HG03558 (cell line): Measurements from ENCODE around the gene CCDC14.
"Not testable (repeated sequence)": the region's sequence is repeated elsewhere in the genome, so short reads cannot be mapped to it uniquely, and the experiment has no call there.

Experiments
- ATAC-seq: cut with Tn5 transposase; IDR thresholded peaks from one replicate; pipeline ENCODE4 v1.9.1; 2021; ENCODE audit warnings: moderate number of reproducible peaks; ENCODE audit not compliant: unreplicated experiment; ENCODE audit errors: extremely low read depth

CCDC14 gene, protein sequence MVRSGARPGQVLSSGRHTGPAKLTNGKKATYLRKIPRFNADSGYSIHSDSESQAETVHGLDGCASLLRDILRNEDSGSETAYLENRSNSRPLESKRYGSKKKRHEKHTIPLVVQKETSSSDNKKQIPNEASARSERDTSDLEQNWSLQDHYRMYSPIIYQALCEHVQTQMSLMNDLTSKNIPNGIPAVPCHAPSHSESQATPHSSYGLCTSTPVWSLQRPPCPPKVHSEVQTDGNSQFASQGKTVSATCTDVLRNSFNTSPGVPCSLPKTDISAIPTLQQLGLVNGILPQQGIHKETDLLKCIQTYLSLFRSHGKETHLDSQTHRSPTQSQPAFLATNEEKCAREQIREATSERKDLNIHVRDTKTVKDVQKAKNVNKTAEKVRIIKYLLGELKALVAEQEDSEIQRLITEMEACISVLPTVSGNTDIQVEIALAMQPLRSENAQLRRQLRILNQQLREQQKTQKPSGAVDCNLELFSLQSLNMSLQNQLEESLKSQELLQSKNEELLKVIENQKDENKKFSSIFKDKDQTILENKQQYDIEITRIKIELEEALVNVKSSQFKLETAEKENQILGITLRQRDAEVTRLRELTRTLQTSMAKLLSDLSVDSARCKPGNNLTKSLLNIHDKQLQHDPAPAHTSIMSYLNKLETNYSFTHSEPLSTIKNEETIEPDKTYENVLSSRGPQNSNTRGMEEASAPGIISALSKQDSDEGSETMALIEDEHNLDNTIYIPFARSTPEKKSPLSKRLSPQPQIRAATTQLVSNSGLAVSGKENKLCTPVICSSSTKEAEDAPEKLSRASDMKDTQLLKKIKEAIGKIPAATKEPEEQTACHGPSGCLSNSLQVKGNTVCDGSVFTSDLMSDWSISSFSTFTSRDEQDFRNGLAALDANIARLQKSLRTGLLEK

DNA sequence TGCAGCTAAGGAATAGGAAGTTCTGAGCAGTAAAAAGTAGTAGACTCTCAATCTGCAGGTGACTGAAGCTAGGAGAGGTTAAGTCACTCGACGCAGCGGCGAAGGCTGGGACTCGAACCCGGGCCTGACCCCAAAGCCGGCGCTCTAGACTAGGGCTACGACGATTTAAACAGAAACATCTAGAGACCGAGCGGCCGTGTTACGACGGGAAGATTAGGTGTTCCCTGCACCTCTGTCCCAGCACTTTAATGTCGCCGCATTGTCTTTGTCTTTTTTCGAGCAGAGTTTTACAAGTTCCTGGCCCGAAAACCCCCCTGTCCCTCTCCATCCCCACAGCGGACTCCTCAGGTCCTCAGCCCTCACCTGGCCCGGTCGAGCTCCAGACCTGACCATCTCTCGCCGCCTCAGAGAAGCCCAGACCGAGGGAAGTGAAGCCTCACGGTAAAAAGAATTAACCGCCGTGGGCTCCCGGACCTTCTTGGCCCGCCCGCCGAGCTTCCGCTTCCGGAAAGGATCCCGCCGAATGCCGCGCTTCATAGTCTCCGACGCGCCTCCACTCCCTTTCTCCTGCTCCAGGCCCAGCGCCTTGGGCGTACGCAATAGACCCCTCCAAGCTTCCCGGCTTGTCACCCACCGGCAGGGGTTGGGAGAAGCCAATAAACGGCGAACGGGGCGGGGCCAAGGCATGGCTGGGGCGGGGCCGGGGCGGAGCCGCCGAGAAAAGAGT, at the start of gene CCDC14:
TSS of gene CCDC14 (minus strand) at position 449 of the 727 bp plus-strand sequence. CDS start at position 393, 56 bp downstream.
- no peak for ATAC-seq

DNA sequence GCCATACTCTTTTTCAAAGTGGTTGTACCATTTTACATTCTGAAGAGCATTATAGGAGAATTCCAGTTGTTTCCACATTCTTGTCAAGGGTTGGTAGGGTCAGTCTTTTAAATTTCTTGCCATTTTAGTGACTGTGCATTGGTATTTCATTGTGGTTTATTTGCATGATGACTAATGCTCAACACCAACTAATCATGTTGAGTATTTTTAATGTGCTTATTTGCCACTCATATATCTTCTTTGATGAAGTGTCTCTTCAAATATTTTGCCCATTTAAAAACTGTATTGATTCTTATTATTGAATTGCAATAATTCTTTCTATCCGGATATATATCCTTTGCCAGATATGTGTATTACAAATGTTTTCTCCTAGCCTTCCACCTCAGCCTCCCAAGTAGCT, 47.3 kb upstream of the CCDC14 start:
- not testable (repeated sequence) for ATAC-seq

DNA sequence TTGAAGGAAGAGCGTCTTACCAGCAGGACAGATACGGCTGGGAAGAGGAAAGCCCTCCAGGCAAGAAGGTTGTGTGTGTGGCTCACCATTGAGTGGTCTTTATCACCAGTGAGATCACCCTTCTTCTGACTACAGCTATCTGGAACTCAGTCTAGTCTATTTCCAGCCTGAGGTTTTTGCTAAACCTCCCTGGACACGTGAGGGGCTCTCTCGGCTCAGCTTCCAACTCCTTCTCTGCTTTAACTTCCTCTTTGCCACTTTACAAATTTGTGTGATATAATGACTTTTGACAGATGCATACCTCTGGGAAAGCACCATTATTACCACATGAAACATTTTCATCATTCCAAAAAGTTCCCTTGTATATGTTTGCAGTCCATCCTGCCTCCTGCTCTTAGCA, 46.2 kb upstream of the CCDC14 start:
- no peak for ATAC-seq

DNA sequence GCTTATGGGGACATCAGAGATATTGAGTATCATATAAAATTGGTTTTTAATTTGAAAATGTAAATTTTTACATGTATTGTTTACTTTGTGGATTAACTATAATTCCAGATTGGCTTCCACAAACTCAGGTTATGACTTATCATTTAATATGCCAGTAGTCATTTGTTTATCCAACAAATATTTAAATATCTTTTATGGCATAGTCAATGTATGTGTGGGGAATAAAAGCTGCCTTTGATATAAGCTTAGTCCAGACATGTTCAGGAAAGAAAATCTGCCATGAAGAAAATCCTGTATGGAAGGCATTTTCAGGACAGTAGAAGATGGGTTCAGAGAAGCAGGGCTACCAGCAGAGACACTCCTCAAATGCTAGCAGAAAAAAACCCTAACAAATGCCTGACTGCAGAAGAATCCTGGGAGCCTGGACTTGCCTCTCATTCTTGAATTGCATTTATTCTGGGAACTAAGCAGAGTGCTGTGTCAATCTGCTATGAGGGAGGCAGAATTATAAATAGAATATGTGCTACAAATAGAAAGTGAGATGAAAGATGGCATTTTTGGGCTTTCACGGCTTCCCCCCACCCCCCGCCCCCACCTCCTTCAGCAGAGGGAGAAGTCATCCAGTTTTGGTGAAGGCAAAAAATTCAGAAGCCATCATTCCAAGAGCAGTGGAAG, 41.5 kb upstream of the CCDC14 start:
- ATAC-seq, result not testable (repeated sequence)

DNA sequence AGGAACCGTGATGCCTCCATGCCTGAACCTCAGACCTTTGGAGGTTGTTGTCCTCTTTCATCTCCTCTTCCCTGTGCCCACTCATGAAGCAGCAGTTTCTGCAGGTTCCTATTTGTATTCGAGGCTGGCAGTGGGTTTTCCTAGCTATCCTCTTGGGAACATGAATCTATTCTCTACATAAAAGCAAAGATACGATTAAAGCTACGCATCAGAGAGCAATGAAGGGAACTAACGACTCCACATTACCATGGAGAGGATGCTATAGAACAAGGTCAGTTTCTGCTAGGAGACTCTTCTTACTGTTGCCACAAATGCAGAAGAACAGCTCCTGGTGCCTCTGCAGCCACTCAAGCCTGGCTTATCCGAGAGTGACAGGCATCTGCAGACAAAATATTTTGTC, 40.3 kb upstream of the CCDC14 start:
- not testable (repeated sequence) for ATAC-seq

DNA sequence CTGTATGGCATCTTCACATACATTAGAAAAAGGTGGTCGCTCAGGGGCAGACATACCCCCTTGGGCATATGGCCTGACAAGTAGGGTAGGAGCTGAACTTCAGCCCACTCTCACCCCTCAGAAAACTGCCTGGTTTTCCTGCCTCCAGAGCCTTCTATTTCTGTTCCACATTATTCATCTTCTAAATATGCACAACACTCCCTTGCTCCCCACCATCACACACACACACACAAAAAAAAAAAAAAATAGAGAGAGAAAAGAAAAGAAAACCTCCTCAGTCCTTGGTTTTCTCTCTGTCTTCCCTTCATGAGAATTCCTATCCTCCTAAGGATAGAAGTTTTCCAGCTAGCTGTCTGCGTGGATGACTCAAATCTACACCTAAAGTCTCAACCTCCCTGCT, 36.5 kb upstream of the CCDC14 start:
- ATAC-seq, result no peak

DNA sequence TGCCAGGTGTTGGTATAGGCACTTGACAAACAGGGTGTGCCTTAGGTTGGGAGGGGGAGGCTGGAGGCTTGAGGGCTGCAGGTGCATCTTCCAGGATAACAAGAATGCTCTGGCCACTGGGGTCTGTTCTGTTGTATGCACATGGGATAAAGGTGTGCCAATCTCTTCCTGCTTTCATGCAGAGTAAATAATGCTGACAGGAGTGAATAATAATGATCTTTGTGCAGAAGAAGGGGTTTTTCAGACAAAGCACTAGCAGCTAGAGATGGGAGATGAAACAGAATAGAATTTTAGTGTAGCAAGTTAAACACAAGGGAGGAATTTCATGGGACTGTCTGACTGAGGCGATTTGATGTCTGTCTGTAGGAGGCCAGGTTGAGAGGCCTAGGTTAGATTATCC, 32.8 kb upstream of the CCDC14 start:
- no peak for ATAC-seq

DNA sequence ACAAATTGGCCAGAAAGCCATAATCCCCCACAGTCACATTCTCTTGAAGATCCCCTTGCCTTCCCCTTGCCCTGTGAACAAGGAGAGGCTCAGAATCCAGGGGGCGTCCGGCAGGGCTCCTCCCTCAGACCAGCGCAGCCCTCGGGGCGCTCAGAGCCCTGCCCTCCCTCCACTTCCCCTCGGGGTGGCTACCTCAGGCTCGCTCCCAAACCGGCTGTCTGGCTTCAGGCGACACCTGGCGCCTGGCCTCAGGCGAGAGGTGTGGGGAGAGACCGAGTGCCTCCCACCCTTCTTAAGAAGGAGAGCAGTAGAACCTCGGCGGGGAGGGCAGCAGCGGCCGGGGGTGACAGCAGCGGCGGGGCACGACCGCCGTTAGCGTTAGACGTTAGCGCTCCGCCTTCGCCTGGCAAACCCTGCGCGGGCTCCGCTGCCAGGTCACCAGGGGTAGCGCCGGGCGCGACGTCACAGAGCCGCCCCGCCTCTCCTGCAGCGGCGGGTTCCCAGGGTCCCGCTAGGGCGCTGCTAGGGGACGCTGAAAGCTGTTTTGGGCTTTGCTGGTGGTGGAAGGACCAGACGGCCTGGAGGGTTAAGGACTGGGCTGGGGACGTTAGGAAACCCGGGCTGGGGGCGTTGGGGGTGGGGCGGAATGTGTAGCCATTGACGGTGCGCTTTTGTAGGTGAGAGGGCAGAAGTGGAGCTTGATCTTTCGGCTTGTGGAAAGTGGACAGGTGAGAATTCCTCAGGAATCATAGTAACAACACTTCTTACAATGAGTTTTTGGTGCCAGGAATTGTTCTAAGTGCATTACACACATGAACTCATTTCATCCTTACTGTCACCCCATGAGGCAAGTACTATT, 30.9 kb upstream of the CCDC14 start, which contains the start of gene ROPN1:
TSS of gene ROPN1 (minus strand) at position 395 of the 859 bp plus-strand sequence. CDS start 11,643 bp downstream, outside the sequence.
- ATAC-seq, result not testable (repeated sequence)

DNA sequence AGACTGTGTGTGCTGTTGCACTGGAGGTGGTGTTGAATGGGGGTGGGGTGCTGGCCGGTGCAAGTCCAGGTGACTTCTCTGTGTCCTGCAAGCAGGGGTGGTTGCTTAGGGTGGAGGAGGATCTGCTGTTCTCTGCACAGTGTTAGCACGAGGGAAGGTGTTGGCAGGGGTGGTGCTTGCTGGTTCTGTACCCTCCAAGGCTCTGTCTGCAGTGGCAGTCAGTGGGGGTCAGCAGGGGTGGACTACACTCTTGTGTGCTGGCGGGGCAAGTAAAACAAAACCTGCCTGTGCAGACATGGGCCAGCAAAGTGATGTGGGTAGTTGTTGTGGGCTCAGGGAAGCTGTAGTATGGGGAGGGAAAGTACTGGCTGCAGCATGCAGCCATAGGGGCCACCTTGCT, 25.4 kb upstream of the CCDC14 start:
- ATAC-seq, result no peak

DNA sequence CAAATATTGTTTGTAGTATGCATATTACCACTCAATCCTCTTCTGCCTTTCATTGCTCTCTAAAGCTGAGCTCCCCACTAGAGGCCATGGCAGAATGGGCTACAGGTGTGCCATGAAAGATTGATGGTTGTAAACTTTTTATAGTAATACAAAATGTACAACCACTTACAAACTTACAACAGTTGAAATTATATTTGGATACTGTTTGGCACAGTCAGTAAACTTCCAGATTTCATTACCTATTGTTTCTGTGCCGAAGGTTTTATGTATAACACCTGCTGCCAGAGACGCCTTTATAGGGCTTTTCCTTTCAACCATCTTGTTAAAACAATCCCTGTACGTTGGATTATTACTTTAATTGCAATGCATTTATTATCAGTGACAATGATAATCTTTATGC, 23.9 kb upstream of the CCDC14 start:
- no peak for ATAC-seq

DNA sequence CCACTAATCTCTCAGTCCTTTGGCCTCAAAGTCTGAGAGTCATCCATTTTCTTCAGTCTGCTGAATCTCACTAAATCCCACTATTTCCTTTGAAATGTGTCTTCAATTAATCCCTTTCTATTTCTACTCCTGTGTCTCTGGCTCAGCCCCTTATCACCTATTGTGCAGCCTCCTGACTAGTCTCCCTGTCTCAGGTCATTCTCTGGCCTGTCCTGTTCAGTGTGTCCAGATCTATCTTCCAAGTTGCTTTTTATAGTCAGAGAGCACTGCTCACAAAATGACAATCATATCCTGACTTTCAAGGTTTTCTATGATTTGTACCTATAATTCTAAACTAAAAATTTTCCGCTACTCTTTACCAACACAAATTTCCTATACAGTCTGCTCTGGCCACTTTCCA, 23.3 kb upstream of the CCDC14 start:
- ATAC-seq, result no peak

DNA sequence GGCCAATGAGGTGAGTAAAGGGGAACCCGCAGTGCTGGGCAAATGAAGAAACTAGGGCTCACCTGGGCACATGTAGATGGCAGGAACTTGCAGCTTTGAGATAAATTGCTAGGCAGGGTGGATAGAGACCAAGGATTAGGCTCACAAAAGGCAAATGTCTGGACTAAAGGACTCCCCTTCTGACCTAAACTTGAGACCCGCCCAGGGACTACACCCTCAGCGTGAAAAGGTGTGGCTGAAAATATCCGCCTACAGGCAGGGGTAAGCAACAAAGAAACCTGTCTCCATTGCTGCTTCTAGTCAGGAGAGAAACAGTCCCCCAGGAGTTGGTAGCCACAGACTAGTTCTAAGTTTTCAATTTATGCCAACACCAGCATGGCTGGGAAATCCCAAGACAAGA, 20.3 kb upstream of the CCDC14 start:
- ATAC-seq, result not testable (repeated sequence)

DNA sequence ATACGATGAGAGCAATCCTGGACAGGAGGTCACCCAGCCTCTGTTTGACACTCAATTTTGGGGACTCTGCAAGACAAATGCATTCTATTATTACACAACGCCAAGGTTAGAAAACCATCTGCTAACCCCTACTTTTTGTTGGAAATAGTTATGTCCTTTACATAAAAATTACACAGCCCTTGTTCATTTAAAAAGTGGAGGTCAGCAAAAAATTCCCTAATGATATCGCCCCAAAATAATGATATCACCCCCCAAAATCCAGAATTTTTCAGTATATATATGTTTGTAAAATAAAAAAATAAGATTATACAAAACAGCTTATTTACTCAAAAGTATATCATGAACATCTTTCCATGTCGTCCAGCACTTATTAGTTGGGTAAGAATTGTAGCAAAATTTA, 19.5 kb upstream of the CCDC14 start:
- ATAC-seq, result no peak

DNA sequence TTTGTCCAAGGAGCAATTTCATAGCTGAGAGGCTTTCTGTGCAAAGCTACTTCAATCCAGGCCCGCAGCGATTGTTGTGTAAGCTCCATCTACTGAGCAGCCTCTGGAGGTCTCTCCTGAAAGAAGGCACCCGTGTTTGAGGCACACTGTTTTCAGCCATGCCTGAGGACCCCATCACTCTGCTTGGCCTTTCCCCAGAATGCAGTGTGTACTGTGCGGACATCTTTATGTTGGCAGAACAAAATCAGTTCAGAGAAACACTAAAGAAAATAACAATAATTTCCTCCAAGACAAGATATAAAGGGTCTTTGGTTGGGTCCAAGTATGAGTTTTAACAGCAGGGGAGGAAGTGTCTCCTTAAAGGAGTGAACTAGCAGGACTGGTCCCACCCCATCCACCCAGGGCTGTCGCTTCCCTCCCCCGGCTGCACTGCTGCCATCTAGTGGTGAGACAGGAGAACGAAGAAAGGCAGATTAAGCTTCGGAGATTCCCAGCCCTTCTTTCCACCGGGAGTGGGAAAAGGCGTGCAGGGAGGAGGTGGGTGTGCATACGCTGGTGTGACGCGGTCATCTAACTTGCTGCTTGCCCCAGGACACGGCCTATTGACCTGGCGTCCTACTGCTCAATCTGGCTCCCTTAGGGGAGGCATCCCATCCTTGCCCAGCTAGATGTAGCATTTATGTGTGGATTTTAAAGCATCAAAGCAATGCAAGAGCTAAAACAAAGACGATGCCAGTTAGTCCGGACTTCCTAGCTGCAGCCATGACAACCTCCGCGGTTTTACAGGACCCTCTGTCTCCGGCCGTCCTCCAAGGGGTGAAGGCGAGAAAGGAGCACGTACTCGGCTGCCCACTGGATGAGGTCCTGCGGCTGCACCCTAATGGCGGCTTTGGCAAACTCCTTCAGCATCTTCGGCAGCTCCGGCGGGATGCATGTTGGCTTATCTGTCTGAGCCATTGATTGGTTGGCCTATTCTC, 18.8 kb upstream of the CCDC14 start:
- not testable (repeated sequence) for ATAC-seq

DNA sequence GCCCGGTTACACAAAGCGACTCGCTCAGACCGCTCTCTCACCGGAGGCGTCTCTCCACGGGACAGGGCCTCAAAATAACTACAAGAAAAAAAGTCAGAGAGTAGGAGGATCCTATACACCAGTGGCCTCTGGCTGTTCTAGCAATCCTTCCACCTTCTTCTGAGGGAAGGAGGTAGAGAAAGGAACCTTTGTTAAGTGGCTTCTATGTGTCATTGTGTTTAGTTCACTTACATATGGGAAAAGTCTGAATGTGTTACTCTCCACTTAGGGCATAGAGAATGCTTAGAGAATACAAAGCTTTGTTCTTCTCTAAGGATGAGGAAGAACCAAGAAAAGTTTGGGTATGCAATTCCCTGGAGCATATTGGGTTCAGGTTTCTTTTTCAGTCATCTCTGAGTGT, 15.9 kb upstream of the CCDC14 start:
- ATAC-seq, result not testable (repeated sequence)

DNA sequence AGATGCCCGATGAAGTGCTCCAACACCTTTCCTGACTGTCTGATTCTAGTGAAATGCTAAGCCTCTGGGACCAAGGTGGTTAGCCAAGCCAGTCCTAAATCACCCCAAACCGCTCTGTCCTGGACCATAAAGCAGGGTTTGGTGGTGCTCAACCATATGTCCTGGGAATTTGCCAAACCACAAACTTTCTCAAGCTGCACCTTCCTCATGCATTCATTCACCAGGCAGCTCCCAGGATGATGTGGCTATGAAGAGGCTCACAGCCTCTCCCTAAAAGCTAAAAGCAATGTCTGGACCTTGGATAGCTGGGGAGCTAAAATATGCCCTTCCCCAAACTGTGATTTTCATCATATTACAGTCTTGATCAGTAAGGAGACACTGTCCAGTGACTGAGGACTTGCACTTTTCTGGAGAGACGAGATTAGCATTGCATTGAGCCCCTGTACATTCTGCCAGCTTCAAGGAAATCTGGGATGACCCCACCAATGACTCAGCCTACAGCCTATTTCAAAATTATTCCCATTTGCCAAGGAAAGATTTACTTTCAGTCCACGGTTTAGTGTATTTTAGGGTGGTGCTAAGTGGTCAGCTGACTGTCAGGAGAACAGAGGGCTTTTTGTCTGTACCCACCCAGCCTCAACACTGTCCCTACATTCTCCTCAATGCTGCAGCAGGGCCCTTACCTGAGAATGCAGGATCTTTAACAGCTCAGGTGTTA, 15.3 kb upstream of the CCDC14 start:
- not testable (repeated sequence) for ATAC-seq

DNA sequence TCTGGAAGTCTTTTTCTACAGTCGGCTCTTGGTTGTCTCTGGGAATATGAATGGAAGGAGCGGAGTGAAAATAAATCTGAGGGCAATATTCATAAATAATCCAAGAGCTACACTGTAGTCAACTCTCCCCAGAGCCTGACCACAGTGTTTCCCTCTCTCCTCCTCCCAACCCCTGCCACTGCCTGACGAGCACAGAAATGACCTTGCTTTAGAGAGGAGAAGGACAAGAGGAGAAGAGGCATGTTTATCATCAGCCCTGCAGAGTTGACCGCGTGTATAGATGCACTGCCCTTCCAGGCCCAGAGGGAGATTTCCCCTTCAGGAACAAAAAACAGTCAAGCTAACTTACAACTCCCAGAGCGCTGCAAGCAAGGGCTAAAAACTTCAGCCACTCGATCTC, 14.0 kb upstream of the CCDC14 start:
- not testable (repeated sequence) for ATAC-seq
